Activated T-helper 9 cell treated with anti-CD3 and anti-CD28 coated beads, Interleukin-2, amount 50 U/mL, for 16 hours (primary cell): ENCODE measurements around the gene SLC7A10.
"Not testable (repeated sequence)": the region's sequence is repeated elsewhere in the genome, so short reads cannot be mapped to it uniquely, and the experiment has no call there.

ENCODE experiments used
- DNase-seq: peaks from one replicate; pipeline ENCODE4 v3.0.0-alpha.2; 2020; ENCODE audit warnings: low read depth

Gene SLC7A10

DNA sequence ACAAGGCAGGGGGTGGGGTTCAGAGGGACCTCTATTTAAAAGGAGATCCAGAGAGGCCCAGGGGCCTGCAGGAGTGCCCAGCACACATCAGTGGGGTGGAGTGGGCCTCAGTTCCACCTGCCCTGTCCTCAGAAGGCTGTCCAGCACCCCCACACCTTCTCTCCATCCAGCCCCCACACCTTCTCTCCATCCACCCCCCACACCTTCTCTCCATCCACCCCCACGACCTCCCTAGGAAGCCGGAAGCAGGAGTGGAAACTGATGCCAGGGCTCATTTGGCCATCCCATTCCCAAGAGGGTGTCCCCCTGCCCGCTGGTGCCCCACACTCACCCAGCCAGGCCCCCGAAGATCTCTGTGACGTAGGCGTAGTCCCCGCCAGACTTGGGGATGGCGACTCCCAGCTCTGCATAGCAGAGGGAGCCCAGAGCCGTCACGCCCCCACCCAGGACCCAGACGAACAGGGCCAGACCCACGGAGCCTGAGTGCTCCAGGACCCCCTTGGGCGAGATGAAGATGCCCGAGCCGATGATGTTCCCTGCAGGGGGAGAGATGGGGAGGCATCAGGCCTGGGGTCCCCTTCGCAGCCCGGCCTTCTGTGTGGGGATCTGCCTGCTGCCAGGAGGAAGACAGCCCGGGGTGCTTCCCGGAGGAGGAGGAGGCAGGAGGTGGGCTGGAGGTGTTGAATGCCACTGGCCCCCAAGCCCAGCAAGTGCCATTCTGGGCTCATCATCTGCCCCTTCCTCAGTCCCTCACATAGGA is 10.0 kb downstream of the SLC7A10 start:
- no peak for DNase-seq

DNA sequence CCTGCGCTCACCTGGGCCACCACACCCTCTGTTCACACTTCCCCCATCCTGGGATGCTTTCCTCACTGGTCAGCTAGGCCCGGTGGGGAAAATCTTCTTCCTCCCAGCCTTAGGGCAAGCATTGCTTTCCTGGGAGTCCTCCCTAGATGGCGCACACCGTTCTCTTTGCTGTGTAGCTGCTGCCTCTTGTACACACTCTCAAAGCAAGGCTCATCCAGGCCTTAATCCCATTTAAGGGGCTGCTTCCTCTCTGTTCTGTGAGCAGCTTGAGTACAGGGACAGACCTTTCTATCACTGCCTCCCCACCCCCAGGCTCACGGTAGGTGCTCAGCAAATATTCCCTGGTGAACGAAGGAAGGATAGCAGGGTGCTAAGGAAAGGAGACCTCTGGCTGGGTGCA is 11.1 kb downstream of the SLC7A10 start:
- no peak for DNase-seq

DNA sequence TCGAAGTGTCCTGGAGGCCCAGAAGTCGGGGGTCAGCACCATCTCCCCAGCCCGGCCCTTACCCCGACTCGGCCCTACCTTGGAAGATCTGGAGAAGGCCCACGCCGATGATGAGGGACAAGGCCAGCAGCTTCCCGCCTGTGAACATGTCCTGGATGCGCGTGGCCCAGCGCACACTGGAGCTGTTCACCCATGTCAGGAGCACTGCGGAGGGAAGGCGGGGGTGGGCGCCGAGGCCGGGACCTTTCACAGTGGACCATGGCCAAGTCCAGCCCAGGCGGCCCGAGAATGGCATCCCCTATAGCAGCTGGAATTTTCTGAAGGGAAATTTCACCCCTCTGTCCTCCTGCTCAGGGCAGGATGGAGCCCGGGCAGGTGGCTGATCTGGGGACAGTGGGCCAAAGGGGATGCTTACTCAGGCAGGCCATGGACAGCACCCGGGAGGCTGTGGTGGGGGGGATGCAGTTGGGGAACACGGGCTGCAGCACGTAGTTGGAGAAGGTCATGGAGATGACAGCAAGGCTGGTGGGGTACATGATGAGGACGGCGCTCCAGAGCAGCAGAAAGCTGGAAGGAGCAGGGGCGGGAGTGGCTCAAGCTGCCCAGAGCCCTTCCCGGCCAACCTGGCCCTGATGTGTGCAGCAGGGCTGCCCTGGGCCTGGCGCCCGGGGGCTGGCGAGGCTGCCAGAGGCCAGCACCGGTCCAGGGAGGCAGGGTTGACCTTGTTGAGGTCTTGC is 13.0 kb downstream of the SLC7A10 start:
- no peak for DNase-seq

DNA sequence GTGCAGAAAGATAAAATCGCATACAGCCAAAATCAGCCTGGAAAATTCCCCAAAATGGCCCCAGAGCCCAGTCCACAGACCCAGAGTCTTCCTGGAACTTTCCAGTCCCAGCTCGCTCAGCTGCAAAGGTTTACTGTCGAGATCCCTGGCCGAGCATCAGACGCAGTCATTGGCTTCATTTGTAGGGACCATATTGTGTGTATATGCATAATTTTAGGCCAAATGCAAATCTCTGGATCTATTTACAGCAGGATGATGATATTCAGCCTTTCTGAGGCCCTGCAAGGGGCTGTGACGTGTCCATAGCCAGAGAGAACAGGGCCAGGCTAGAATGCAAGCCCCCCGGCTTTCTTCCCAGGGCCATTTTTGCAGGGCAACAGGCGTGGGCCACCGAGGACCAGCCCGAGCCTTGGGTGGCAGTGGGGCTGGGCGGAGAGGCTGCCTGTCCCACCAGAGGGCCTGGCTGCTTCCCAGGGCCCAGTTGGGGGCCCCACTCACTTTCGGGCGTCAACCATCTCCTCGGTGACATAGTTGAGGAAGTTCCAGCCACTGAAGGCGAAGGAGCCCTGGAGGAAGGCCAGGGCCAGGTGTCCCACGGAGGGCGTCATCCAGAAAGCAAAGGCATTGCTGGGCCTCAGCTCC is 13.7 kb downstream of the SLC7A10 start:
- no peak for DNase-seq

DNA sequence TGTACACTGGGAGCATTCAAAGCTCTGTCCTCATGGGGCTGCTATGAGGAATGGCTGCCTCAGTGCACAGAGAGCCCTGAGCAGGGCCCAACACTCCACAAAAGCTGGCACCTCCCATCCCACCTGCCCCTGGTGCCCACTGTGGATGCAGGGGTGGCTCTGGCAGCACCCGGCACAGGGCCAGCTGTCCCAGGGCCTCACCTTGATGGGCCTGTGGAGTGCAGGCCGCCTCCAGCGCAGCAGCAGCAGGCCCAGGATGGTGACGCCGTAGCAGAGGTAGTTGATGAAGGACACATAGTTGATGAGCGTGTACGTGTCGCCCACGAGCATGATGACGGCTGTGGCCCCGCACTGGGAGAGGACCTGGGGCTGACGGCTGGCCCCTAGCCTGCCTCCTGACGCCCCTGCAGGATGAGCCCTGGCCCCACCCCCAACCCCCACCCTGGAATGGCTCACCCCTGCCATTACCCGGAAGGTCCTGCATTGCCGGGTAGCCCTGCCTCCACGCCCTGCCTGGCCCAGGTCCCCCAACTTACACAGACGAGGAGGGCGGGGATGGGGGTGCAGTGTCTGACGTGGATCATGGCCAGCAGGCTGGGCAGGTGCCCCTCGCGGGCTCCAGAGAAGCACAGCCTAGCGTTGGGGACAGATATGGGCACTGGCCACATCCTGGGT is 15.2 kb downstream of the SLC7A10 start:
- DNase-seq, result no peak

DNA sequence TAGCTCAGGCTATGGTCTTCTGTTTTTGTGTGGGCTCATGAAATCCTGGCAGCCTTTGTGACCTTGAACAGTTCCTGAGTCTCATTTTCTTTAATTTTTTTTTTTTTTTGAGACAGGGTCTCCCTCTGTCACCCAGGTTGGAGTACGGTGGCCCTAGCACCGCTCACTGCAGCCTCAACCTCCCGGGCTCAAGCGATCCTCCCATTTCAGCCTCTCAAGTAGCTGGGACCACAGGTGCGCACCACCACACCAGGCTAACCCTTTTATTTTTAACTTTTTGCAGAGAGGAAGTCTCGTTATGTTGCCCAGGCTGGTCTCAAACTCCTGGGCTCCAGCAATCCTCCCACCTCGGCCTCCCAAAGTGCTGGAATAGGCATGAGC is 15.8 kb downstream of the SLC7A10 start:
- DNase-seq, result not testable (repeated sequence)

DNA sequence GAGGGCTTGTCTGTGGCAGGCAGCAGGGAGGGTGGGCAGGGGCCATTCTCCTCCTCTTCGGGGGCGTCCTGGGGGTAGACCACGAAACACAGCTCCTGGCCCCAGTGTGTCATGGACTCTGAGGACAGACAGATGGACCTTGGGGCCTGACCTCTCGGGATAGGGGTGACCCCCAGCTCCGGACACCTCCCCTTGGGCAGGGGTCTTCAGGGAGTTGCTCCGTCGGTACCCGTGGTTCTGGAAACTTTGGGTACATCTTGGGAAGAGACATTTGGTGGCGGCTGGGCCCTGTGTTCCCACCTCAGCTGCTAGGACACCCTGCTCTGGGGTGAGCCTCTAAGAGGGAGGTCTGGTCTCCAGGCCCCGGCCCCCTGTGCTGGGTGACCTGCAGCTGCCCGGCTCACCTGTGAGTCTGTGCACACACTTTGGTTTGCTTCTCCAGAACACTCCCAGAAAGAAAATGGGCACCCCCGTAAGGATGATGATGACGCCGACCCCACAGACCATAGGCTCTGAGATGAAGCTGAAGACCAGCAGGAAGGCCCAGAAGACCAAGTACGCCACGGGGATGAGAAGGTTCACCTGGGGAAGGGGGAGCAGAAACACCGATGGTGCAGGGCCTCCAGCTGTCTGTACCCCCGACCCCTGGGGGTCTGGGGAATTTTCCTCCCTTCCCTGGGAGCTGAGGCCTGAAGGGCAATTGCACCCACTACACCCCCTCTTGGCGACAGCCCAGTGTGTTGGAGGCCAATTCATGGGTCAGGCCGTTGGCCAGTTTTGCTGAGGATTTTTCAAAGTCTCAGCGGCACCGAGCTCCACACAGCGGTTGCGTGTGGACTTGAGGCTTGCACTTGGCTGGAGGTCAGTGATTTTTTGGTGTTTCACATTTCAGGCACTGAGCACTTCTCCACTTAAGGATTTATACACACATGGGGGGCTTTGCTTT is 16.5 kb downstream of the SLC7A10 start:
- DNase-seq, result no peak

DNA sequence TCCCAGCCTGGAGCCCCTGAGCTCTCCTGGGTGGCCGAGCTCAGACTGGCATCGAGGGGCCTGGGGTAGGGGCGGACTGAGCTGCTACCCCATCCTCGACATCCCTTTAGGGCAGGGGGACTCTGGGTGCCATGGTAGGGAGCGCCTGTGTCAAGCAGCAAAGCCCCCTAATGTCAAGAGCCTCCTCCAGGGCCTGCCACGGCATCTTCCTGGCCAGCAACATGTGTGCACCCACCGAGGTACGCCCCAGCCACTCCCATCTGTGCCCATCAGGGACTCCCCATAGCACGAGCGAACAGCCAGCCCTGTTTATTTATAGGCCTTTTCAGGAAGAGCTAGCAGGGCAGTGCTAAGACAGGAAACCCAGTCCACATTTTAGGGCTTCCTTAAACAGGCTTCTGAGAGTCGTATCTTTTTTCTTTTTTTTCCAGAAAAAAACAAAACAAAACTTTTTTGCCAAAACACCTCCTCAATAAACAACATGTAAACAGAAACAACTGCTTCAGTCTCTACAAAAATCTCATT is 17.2 kb downstream of the SLC7A10 start:
- no peak for DNase-seq

DNA sequence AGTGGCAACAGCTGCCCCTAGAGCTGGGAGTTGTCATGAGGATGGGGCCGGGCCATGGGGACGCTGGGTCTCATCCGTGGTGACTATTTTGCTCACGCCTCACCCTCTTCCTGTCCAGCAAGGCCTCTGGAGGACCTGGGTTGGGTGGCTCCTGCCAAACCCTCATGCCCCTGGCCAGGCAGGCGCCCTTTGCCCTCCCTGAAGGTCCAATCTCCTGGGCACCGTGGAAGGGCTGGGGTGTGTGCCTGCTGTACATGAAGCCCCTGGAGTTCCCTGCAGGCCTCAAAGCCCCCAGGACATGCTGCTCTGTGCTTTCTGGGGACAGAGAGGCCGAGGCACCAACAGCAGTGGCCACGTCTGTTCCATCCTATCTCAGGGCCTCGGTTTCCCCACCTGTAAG is 17.7 kb downstream of the SLC7A10 start:
- no peak for DNase-seq

DNA sequence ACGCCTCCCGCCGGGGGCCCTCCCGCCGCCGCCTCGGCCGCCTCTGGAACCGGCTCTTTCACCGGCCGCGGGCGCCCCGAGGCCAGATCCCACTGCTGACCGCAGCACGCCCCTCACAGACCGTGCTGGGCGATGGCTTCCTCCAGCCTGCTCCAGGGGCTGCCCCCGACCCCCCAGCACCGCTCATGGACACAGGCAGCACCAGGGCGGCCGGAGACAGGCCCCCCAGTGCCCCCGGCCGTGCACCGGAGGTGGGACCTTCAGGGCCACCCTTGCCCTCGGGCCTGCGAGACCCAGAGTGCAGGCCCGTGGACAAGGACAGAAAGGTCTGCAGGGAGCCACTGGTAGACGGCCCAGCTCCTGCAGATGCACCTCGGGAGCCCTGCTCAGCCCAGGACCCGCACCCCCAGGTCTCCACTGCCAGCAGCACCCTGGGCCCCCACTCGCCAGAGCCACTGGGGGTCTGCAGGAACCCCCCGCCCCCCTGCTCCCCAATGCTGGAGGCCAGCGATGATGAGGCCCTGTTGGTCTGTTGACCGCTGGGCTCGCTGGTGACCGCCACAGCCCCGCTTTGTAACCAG is 18.5 kb downstream of the SLC7A10 start:
- no peak for DNase-seq

DNA sequence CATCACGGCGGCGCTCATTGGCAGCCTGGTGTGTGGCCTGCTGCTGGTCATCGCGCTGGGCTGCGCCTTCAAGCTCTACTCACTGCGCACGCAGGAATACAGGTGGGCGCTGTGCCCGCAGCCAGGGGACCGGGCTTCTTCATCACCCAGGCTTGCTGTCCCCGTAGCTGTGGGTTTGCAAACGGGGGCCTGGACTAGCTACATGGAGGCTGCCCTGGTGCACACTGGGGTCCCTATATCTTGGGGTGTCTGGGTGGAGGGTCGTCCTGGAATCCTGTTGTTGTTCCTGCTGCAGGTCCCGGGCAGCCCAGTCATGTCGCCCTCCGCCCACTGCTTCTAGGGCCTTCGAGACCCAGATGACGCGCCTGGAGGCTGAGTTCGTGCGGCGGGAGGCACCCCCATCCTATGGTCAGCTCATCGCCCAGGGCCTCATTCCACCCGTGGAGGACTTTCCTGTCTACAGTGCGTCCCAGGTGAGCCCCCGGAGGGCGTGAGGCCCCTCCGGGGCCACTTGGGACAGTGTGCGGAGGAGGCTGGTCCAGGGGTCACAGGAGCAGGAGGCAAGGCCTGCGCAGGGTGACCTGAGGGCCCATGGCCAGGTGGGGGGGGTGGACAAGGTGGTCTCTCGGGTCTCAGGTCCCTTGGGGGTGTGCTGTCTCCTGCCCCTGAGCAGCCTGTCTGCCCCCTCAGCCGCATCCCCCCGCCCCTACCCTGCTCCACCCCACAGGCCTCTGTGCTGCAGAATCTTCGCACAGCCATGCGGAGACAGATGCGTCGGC is 19.2 kb downstream of the SLC7A10 start:
- no peak for DNase-seq

DNA sequence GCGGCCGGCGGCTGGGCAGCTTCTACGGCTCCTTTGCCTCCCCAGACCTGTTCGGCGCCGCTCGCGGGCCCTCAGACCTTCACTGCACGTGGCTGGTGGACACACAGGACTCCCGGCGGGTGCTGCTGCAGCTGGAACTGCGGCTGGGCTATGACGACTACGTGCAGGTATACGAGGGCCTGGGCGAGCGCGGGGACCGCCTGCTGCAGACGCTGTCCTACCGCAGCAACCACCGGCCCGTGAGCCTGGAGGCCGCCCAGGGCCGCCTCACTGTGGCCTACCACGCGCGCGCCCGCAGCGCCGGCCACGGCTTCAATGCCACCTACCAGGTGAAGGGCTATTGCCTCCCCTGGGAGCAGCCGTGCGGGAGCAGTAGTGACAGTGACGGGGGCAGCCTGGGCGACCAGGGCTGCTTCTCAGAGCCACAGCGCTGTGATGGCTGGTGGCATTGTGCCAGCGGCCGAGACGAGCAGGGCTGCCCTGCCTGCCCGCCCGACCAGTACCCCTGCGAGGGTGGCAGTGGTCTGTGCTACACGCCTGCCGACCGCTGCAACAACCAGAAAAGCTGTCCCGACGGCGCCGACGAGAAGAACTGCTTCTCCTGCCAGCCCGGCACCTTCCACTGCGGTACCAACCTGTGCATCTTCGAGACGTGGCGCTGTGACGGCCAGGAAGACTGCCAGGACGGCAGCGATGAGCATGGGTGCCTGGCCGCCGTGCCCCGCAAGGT is 20.0 kb downstream of the SLC7A10 start:
- no peak for DNase-seq

DNA sequence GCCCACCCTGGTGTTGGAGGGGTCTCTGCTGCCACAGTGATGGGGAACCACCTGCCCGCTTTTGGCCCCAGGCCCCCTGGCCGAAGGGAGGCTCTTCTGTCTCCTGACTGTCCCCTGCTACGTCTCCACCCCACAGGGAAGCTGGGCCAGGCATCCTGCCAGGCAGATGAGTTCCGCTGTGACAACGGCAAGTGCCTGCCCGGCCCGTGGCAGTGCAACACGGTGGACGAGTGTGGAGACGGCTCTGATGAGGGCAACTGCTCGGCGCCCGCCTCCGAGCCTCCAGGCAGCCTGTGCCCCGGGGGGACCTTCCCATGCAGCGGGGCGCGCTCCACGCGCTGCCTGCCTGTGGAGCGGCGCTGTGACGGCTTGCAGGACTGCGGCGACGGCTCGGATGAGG is 20.5 kb downstream of the SLC7A10 start:
- no peak for DNase-seq

DNA sequence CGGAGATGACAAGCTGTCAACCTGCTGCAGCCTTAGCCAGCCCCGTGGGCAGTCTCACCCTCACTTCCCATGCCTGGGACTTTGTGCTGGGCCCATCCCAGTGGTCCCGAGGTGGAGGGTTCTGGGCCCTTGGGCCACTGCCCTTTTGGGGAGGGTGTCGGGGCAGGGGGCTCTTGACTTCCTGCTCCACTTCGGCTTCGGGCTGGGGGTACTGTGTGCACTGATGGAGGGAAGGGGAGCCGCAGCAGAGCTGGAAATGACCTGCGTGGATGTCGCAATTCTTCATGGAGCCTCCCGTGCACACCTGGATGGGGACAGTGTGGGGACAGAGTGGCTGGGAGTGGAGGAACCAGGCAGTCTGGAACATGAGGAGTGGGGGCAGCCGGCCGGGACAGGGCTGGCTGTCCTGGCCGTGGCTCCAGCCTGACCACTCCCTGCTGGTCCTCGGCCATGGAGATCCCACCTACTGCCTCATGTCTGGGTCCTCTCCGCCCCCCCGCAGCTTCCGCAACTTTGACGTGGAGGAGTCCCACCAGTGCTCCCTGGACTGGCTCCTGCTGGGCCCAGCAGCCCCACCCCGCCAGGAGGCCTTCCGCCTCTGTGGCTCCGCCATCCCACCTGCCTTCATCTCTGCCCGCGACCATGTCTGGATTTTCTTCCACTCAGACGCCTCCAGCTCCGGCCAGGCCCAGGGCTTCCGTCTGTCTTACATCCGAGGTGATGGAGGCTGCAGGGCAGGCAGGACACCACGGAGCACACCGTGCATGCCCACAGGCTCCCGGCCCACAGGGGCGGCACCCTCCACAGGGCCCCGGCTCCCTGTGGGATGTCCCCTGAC is 21.3 kb downstream of the SLC7A10 start:
- DNase-seq, result no peak

DNA sequence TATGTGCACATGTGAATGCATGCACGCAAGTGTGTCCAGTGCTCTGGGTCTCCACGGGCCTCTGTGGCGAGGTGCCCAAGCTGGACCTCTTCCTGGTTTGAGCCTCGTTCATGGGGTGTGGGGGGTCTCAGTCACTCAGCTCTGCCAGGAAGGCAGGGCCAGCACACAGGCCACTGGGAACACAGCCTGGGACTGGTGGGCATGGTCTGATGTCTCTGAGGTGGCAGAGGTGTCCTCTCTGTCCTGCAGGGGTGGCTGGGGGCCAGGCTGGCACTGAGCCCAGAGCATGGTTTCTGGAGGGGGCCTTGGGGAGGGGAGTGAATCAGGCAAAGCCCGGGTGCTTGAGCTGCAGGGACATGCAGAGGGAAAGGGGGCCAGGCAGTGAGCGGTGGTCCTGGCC is 22.1 kb downstream of the SLC7A10 start:
- no peak for DNase-seq

DNA sequence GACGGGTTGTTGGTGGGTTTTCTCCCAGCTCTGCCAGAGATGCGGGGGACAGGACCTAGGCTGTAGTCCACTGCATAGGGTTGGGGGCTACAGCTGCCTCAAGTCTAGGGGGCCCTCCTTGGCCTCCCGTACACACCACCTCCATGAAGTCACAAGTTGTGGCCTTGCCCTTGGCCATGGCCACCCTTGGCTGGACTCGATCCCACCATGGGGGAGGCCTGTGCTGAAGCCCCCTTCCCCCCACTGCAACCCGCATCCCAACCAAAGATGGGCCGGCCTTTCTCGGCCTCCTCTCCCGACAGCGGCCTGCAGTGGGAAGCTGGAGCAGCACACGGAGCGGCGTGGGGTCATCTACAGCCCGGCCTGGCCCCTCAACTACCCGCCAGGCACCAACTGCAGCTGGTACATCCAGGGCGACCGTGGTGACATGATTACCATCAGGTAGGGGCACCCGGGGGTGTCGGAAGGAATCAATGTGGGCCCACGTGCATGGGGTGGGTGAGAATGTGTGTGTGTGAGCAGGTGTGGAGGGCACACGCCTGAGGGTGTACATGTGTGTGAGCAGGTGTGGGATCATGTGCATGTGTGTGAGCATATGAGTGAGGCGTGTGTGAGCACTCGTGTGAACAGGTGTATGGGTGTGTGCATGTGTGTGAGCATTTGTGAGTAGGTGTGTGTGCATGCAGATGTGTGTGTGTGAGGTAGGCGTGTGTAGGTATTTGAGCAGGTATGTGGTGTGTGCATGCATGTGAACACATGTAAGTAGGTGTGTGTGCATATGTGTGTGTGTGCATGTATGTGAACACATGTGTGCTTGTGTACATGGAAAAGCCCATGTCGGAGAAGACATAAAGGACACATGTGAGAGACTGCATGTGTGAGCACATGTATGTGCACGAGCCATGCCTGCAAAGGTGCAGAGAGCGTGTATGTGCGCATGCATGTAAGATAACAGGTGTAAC is 22.8 kb downstream of the SLC7A10 start:
- no peak for DNase-seq

DNA sequence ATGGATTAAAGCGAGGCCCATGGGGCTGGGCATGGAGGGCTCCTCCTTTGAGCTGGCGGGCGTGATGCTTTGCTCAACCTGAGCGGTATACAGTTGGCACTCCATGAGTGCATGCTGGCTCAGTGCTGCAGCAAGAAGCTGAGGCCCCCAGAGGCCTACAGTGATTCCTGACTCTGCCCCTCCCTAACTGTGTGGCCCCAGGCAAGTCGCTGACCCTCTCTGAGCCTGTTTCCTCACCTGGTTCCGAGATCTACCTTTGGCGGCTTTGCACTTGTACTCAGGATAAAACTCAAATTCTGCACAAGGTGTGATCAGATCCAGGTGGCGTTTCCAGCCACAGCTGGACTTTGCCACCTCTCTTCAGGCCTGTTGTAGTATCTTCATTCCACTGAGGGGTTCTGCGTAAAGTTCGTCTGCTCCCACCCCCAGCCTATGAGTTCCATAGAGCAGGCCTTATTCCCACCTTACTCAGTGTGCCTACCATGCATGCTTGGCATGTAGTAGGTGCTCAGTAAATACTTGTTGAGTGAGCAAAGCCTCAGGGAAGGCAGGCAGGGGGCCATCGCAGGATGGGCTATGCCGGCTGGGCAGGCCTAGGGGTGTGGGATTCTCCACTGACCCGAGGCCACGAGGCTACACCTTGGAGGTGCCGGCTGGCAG is 23.6 kb downstream of the SLC7A10 start:
- no peak for DNase-seq
